Measurements from ENCODE around the gene PSAPL1. TPM values are rescaled to one million over a fixed set of nuclear protein-coding genes. Genes with fewer than 3 reads are reported as not detected.

The PSAPL1 gene
- total and polyA plus RNA-seq, 9 donors: 0.34 TPM; not detected in 8

- peaks cover 12% of the 10 kb centered on the region for H3K4me1 ChIP-seq (ENCODE audit: insufficient read depth)
- intact Hi-C loops (cut with DNase I): no loop called here
- WGBS, 3 donors: 68 to 85% (median 72%) methylated on average over 6 of the region's 6 CpGs
- no peaks in the 10 kb centered on the region for H3K27me3 ChIP-seq
- DNase-seq: no peak
- H3K9me3 ChIP-seq: no peaks in the 10 kb centered on the region
- H3K36me3 ChIP-seq: no peaks in the 10 kb centered on the region
- TF ChIP-seq EP300 (IDR thresholded peaks at IDR 0.05) (no peak), POLR2A (IDR thresholded peaks at IDR 0.05) (no peak), CTCF (IDR thresholded peaks at IDR 0.05) (no peak)
- no peak overlapping the region for H3K27ac ChIP-seq
- H3K4me3 ChIP-seq: no peak overlapping the region
Measured at GRCh38 chr4:7387925-7388324, 46.8 kb downstream of the PSAPL1 start.

GRCh38 chr4:7384929-7385890 lies 49.5 kb downstream of the PSAPL1 start:
- TF ChIP-seq POLR2A (IDR thresholded peaks at IDR 0.05) (no peak), EP300 (IDR thresholded peaks at IDR 0.05) (no peak), CTCF (IDR thresholded peaks at IDR 0.05) (no peak)
- 72 to 76% (median 72%) methylated on average over 12 of the region's 12 CpGs for WGBS, 3 donors
- H3K4me3 ChIP-seq: no peak overlapping the region

GRCh38 chr4:7384003-7384928 lies 50.5 kb downstream of the PSAPL1 start:
- no peak for TF ChIP-seq EP300 (IDR thresholded peaks at IDR 0.05)
- TF ChIP-seq CTCF (IDR thresholded peaks at IDR 0.05): no peak
- TF ChIP-seq POLR2A (IDR thresholded peaks at IDR 0.05): no peak
- H3K27me3 ChIP-seq: no peaks in the 10 kb centered on the region
- peak in 3 of 5 donors; percentile 3 to 9 (median 7) for DNase-seq
- no peak overlapping the region for H3K27ac ChIP-seq
- intact Hi-C loops (cut with DNase I): no loop called here
- 88 to 89% (median 88%) methylated on average over 28 of the region's 28 CpGs for WGBS, 3 donors
- H3K4me3 ChIP-seq: no peak overlapping the region
- H3K36me3 ChIP-seq: no peaks in the 10 kb centered on the region
- peaks cover 9% of the 10 kb centered on the region for H3K4me1 ChIP-seq (ENCODE audit: insufficient read depth)
- no peaks in the 10 kb centered on the region for H3K9me3 ChIP-seq

More at GRCh38 chr4:7384929-7385890, 49.5 kb downstream of the PSAPL1 start:
- Histone ChIP-seq H3K4me1 (ENCODE audit: insufficient read depth) (peaks cover 16% of the 10 kb centered on the region), H3K36me3 (no peaks in the 10 kb centered on the region), H3K27ac (no peak overlapping the region), H3K9me3 (no peaks in the 10 kb centered on the region), H3K27me3 (no peaks in the 10 kb centered on the region)
- DNase-seq: no peak
- intact Hi-C loops (cut with DNase I): no loop called here

GRCh38 chr4:7383266-7383665 lies 51.5 kb downstream of the PSAPL1 start:
- intact Hi-C loops (cut with DNase I): no loop called here
- Histone ChIP-seq H3K27ac (no peak overlapping the region), H3K4me3 (no peak overlapping the region), H3K9me3 (no peaks in the 10 kb centered on the region), H3K27me3 (no peaks in the 10 kb centered on the region), H3K36me3 (no peaks in the 10 kb centered on the region), H3K4me1 (ENCODE audit: insufficient read depth) (peaks cover 8% of the 10 kb centered on the region)
- peak in 2 of 5 donors; percentile 9 to 12 for DNase-seq
- WGBS, 3 donors: 47 to 70% (median 59%) methylated on average over 8 of the region's 8 CpGs
- no peak for TF ChIP-seq CTCF (IDR thresholded peaks at IDR 0.05)

Measured in ovary (tissue), 9 donors.